HG02981 (cell line): ENCODE data around the gene FARP1.
"Not testable (repeated sequence)": the region's sequence is repeated elsewhere in the genome, so short reads cannot be mapped to it uniquely, and the experiment has no call there.

Experiments
- ATAC-seq: cut with Tn5 transposase; IDR thresholded peaks from one replicate; pipeline ENCODE4 v1.9.1; 2021; ENCODE audit warnings: mild to moderate bottlenecking, moderate library complexity; ENCODE audit not compliant: unreplicated experiment

The FARP1 gene

GRCh38 chr13:98409281-98409680 lies 266.4 kb downstream of the FARP1 start:
- ATAC-seq, result no peak

- no peak for ATAC-seq
Observed at GRCh38 chr13:98410612-98411011, 267.7 kb downstream of the FARP1 start.

GRCh38 chr13:98411013-98411412 lies 268.1 kb downstream of the FARP1 start:
- ATAC-seq, result no peak

DNA sequence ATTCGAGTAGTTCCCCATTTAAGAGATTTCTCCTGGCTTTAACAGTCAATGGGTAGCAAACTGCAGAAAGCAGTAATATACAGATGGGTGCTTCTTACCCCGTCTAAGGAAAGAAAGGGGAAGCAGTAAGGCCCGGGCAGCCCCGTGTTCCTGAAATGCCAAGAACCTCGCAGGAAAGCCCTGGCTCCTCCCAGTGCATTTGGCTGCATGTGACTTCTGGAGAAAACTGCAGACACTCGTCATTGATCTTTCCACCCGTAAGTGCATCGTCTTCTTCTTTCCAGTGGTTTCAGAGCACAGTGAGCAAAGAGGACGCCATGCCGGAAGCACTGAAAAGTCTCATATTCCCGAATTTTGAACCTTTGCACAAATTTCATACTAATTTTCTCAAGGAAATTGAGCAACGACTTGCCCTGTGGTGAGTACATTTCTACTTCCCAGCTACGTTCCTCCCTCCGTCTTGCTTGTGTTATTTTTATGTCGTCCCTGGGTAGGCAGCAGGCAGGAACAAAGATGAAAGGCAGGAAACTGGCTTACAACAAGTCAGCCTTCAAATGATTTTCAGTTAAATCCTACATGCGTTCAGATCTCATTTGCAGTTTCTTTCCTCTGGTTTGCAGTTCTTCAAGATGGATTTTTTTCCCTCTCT lies 268.8 kb downstream of the FARP1 start:
- ATAC-seq, result no peak

- ATAC-seq, result not testable (repeated sequence)
Observed at GRCh38 chr13:98413278-98413677, 270.4 kb downstream of the FARP1 start.

DNA sequence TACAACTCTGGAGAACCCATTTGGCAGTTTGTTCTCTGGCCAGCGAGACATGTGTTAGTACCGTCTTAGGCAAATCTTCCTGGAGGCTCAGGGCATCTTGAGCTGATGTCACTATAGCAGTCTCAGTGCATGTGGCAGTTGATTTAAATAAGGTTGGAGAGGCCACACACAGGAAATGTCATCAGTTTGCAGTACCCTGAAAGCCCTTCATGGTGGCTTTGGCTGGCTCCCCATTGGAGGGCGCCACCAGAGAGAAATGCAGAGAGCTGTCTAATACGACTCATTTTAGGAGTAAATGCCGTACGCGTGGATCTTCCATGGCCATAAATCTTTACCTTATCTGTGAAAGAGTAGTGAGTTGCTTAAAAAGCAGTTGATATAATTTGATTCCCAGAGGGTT lies 270.9 kb downstream of the FARP1 start:
- ATAC-seq, result no peak

DNA sequence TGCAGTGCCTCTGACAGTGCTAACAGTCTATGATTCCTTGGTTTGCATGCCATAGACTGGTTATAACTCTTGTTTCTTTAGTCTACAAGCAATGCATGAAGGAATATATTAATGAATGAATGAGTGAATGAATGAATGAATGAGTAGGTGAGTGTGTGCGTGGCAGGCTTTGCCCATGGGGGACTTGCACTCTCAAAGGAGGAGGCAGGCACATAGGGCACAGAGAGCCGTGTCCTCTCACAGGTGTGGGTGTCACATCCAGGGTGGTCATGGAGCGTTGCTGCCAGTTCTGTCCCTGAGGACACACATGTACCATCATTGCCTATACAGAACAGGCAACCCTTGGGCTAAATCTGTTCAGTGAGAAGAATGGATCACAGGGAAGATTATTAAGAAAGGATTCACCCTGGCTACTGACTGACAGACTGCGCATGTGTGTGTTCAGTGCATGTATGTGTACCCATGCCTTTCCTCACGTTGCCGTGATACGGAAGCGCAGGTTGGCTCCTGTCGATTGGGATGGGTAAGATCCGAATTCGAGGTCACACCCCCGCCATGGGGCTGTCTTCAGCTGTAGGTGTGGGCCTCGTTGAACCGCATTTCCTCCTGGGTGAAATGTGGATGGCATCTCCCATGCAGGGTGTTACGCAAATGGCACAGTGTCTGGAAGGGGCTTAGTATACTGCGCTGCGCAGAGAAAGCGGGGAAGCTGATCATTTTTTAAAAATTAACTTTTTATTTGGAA lies 272.6 kb downstream of the FARP1 start:
- ATAC-seq, result no peak

DNA sequence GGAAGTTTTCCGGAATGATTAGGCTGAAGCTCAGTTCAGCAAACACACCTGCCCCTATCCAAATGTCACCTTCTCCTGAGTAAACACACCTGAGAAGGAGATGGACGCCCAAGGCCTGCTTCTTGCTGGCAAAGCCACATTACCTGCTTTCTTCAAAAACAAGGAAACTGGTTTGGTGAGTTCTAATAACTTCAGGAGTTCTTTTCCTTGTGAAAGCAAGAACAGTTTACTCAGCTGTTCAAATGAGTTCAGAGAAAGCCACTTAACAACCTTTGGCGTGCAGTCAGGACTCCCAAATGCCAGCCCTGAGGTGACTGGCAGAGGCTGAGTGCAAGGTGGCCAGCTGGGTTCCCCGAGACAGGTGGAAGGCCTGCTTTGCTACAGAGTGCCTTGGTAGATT lies 273.5 kb downstream of the FARP1 start:
- ATAC-seq, result no peak

GRCh38 chr13:98419786-98420553 lies 277.1 kb downstream of the FARP1 start:
- no peak for ATAC-seq

DNA sequence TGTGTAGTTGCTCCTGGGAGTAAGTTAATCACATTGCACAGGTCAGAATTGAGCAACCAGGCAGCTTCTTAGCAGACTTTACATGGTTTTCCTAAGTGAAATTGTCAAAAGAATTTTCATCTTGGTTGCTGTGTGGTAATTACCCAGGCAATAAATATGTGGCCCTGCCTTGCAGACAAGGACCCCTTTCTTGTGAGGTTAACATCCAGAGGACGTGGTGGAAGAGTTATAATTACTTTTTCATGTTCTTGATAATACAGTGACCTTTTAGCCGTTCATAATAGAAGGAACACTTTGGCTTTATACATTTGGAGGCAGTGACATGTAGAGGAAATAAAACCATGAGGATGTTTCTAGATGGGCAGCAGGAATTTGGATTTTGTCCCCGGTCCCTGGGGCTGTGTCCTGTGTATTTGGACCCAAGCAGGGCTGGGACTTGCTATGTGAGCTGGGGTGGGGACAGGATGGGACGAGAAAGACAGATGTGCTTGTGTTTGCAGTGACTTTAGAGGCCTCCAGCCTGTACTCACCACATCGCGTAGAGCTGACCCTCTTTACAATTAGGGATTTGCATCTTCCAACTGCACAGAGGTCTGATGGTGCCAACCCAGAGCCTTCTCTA lies 277.8 kb downstream of the FARP1 start:
- ATAC-seq, result no peak

DNA sequence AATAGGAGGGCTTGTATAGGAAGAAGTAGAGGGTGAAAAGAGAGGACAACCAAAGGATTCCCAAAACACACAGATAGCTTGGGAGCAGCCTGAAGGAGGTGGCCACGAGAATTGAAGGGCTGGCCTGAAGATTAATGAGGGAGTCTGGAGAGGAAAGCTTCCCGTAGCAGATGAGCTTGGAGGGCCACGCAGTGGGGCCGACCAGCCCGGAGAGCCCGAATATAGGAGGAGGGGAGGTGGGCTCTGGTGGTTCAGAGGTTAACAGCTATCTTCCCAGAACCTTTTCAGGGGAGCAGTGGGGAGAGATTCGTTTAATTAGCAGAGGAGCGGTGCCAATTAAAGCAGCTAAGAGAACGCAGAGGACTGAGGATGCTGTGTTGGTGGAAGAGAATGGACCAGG lies 279.2 kb downstream of the FARP1 start:
- no peak for ATAC-seq

- no peak for ATAC-seq
Observed at GRCh38 chr13:98423417-98423816, 280.5 kb downstream of the FARP1 start.

DNA sequence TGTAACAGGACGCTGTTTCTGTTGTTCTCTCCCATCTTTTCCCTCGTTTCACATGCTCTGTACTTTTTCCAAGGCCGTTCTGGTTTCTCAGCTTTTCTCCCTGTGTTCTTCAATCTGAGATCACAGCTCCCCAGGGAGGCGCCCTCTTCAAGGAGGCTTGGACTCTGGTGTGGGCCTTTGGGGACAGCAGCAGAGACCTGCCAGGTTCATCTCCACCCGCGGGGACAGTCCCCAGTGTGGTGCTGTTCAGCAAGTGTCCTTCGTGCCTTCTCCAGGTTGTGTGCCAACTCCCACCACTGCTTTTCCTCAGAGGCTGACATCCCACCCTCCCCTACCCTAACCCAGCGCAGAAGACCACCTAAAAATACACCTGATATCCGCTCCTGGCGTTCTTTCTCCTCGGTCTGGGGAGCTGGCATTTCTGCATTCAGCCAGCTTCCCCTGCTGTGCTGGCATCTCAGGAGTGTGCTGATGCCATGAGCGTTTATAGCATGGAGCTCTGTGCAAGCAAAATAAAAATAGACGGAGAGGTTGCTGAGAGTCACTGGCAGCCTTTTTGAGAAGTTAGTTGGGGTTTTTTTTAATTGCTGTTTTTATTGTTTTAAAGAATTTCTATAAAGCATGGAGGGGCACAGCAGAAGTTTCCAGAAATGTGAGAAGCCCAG lies 284.6 kb downstream of the FARP1 start:
- no peak for ATAC-seq

- ATAC-seq, result no peak
Observed at GRCh38 chr13:98428256-98428966, 285.5 kb downstream of the FARP1 start.

DNA sequence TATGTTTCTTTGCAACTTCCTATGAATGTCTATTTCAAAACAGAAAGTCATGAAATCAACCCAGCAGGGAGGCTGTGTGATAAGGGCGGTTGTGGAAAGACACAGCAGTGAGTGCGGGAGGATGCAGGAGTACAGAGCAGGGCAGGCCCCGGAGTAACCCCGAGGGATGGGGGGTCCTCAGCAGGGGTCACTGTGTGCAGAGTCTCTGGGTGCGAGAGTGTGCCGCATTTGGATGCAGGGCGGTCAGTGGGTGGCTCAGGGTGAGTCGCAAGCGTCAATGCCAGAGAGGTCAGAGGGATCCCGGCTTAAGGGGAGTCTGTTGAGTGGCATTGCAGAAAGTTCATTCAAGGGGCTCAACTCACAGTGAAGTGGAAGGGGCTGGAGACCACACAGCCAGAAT lies 286.2 kb downstream of the FARP1 start:
- no peak for ATAC-seq

- no peak for ATAC-seq
Observed at GRCh38 chr13:98429531-98429930, 286.6 kb downstream of the FARP1 start.

DNA sequence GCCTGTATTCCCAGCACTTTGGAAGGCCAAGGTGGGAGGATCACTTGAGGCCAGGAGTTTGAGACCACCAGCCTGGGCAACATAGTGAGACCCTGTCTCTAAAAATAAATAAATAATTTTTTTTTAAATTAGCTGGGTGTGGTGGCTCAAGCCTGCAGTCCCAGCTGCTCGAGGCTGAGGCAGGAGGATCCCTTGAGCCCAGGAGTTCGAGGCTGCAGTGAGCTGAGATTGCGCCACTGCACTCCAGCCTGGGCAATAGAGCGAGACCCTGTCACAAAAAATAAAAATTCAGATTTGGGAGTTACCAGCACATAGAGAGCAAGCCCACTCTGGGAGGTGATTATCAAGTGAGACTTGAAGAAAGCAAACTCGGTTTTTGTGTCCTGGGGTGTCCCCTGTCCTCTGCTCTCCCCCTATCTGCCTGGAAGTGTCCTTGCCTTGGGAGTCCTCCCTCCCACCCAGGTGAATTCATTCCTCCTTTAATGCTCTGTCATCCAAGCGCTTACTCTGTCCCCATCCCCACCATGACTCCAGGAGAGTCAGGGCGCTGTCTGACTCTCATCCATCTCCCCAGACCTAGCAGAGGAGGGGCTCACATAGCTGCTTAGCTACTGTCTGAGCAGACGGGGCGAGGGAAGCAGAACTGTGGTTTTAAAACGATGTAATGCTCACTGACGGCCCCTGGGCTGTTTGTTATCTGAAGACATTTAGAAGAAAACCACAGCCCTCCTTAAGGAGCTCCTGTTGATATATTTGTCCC lies 287.3 kb downstream of the FARP1 start:
- no peak for ATAC-seq

GRCh38 chr13:98432638-98433037 lies 289.7 kb downstream of the FARP1 start:
- ATAC-seq, result no peak

GRCh38 chr13:98433654-98434053 lies 290.8 kb downstream of the FARP1 start:
- no peak for ATAC-seq

GRCh38 chr13:98434060-98434459 lies 291.2 kb downstream of the FARP1 start:
- ATAC-seq, result no peak
